DND-41 (cell line): ENCODE results near the gene PSMB1.

Experiments used
- EZH2 ChIP-seq: IDR thresholded peaks from 3 replicates; pipeline ENCODE4 v1.6.1; 2012; ENCODE audit warnings: borderline replicate concordance, low read depth, mild to moderate bottlenecking, moderate library complexity, low read length, inconsistent platforms; ENCODE audit not compliant: severe bottlenecking
- TF ChIP-seq, protein P1 (sequence below): IDR thresholded peaks from 2 replicates; pipeline ENCODE4 v1.5.1; 2012; ENCODE audit warnings: borderline replicate concordance, low read length, moderate library complexity, mild to moderate bottlenecking; ENCODE audit not compliant: poor library complexity, severe bottlenecking; ENCODE audit errors: extremely low read depth

DNA sequence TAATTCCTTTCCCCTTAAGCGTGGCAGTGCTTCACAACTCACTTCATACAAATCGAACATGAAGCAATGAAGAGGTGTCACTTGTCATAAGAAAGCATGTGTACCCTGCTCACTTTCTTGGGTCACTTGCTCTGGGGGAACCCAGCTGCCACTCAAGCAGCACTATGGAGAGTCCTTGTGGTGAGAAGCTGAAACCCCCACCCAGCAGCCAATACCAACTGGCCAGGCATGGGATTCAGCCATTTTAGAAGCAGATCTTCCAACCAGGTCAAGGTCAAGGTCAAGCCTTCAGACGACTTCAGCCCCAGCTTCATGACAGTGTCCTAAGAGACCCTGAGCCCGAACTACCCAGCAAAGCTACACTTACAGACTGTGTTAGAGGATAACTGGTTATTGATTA is 62.8 kb downstream of the PSMB1 start:
- TF ChIP-seq, protein P1, sequence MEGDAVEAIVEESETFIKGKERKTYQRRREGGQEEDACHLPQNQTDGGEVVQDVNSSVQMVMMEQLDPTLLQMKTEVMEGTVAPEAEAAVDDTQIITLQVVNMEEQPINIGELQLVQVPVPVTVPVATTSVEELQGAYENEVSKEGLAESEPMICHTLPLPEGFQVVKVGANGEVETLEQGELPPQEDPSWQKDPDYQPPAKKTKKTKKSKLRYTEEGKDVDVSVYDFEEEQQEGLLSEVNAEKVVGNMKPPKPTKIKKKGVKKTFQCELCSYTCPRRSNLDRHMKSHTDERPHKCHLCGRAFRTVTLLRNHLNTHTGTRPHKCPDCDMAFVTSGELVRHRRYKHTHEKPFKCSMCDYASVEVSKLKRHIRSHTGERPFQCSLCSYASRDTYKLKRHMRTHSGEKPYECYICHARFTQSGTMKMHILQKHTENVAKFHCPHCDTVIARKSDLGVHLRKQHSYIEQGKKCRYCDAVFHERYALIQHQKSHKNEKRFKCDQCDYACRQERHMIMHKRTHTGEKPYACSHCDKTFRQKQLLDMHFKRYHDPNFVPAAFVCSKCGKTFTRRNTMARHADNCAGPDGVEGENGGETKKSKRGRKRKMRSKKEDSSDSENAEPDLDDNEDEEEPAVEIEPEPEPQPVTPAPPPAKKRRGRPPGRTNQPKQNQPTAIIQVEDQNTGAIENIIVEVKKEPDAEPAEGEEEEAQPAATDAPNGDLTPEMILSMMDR: no peak
- TF ChIP-seq EZH2: no peak
